Body of pancreas (tissue), 4 donors: ENCODE results near the gene PFDN1.

Experiments used
- CTCF ChIP-seq, 7 experiments: fragments of 450-650 bp in 4 of 7; fragments of 200-600 bp in 3 of 7; sonication (generic) in 3 of 7; IDR thresholded peaks; one replicate each; pipeline ENCODE4 v1.5.1; 2016 to 2019; ENCODE audit warnings: antibody characterized with exemption in 7 of 7
- POLR2A ChIP-seq, 3 donors: fragments of 450-650 bp; IDR thresholded peaks; one replicate each; pipeline ENCODE4 v1.6.1; 2016; ENCODE audit warnings: antibody characterized with exemption in 3 of 3, mild to moderate bottlenecking in 2 of 3

DNA sequence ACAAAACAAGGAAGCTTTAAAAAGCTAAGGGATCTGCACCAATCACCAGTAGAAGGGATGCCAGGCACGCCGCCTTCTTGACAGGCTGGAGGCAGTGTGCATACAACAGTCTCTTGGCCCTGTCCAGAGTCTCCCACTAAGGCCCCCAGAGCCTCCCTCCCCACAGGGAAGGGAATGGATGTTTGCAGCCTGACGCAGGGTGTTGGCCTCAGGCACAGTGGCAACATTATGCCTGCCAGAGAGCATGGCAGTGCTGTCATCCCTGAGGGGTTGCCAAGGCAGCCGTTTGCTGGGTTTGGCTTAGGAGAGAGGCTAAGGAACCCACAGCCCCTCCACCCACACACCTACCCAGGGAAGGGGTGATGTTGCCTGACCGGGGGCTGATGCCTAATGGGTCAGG lies 38.7 kb upstream of the PFDN1 start:
- no peak for TF ChIP-seq CTCF (IDR thresholded peaks at IDR 0.05)
- TF ChIP-seq POLR2A (IDR thresholded peaks at IDR 0.05), result no peak
